ENCODE measurements around the gene WASF3. TPM values are rescaled to one million over a fixed set of nuclear protein-coding genes. Genes with fewer than 3 reads are reported as not detected.
A peak's percentile ranks its signal among the peaks of the same experiment; 100 is the strongest.
"Not testable (repeated sequence)": the region's sequence is repeated elsewhere in the genome, so short reads cannot be mapped to it uniquely, and the experiment has no call there.

WASF3 gene
- total RNA-seq, 1 donor from 2014 or later = 7.1 TPM

- not testable (repeated sequence) for DNase-seq
Observed at GRCh38 chr13:26635634-26636033, 78.2 kb downstream of the WASF3 start.

GRCh38 chr13:26636073-26636472, 78.6 kb downstream of the WASF3 start:
- DNase-seq = not testable (repeated sequence)

GRCh38 chr13:26646603-26647002, 89.1 kb downstream of the WASF3 start:
- DNase-seq = no peak

- DNase-seq = no peak
Observed at GRCh38 chr13:26651234-26651633, 93.8 kb downstream of the WASF3 start.

DNA sequence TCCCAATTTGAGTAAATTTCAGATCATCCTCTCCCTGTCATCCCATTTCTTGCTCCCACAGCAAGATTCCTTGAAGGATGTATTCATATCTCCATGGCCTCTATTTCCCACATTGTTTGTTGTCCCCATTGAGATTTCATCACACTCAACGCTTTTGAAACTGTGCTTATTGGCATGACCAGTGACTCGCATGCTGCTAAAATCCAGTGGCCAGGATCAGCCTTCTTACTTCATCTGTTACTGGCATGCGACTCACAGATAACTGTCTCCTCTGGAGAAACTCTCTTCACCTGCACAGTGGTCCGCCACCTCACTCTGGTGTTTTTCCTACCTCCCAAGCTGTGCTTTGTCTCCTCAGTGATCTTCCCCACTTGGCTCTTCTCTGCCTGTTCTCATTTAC, 95.8 kb downstream of the WASF3 start:
- DNase-seq = no peak

GRCh38 chr13:26653842-26654241, 96.4 kb downstream of the WASF3 start:
- no peak for DNase-seq

DNA sequence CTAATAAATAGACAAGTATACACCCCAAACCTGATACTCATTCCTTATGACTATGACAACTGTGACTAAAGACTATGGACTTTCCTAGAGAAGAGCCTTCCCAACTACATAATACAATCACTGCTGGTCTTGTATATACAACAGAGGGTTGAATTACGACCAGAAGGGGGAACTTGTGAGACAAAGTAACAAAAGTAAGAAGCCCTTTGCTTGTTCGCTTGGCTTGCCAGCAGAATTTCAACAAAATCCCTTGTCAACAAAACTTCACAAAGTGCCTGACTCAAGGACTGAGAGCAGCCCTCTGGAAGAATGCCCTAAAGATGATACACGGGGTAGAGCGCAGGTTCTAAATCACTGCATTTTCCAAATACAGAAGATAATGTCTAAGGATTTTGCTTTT, 99.4 kb downstream of the WASF3 start:
- DNase-seq = peak; percentile 49

DNA sequence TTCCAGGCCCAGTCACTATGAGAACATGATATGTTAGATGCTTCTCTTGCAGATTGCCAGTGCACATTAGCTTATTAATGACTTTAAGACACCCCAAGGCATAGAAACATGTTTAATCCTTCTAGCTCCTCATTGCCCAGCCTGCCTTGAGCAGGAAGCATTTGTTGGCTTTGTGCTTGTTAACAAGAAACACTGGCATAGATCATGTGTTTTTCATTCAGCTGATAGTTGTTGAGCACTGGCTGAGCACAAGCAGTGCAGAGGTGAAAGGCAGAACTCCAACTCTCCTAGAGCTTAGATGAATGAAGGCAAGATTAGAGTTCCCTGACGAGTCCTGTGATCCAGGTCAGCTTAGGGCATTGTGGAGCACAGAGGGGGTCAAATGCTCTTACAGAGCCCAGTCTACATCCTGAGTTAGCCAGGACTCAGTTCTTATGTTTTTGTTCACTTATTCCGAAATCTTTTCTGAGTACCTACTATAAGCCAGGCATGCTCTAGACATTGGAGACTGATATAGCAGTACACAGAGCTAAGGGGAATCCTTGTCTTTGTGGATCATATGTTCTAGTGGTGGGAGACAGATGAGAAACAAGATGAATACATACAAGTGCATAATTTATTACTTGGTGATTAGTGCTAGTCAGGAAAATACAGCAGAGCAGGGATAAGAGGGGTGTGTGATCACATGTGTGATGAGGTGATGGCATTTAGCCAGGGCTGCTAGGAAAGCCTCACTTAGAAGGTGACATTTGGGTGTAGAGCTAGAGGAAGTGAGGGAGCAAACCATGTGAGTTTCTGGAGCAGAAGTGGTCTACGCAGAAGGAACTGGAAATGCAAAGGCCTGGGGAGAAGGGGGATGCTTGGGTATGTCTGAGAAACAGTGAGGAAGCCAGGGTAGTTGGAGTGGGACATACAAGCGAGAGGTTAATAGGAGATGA, 101.2 kb downstream of the WASF3 start:
- DNase-seq = no peak

- no peak for DNase-seq
Observed at GRCh38 chr13:26660185-26660584, 102.7 kb downstream of the WASF3 start.

GRCh38 chr13:26660766-26661165, 103.3 kb downstream of the WASF3 start:
- DNase-seq = no peak

GRCh38 chr13:26663791-26664190, 106.3 kb downstream of the WASF3 start:
- no peak for DNase-seq

DNA sequence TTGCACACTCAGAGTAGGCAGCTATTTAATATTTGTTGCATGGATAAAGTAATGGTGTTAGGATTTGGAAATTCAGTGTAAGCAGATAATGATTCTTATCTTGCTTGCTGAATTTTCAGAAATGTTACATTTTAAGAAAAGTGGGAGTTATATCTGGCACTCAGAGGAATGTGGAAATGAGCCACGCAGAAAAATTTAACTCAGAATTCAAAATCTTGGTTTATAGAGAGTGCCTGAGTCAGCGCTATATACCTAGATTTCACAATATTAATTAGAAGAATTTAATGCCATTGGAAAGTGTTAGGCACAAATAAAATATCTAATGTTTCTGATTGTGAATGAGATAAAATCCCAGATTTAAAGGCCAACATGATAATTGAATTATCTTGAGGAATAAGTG, 106.8 kb downstream of the WASF3 start:
- no peak for DNase-seq

DNA sequence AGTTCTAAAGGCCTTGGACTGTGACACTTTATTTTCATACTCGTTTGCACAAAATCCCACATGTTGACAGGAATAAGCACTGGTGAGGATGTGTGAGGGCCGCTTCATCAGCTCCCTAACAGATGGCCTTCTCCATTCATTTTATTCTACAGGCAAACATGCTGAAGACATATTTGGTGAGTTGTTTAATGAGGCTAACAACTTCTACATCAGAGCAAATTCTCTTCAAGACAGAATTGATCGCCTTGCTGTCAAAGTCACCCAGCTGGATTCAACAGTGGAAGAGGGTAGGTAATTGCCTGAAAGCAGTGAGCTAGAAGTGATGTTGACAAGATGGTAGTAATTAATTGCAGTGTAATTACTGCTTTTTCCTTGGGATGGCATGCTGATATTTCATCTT, 107.4 kb downstream of the WASF3 start:
- DNase-seq = no peak

DNA sequence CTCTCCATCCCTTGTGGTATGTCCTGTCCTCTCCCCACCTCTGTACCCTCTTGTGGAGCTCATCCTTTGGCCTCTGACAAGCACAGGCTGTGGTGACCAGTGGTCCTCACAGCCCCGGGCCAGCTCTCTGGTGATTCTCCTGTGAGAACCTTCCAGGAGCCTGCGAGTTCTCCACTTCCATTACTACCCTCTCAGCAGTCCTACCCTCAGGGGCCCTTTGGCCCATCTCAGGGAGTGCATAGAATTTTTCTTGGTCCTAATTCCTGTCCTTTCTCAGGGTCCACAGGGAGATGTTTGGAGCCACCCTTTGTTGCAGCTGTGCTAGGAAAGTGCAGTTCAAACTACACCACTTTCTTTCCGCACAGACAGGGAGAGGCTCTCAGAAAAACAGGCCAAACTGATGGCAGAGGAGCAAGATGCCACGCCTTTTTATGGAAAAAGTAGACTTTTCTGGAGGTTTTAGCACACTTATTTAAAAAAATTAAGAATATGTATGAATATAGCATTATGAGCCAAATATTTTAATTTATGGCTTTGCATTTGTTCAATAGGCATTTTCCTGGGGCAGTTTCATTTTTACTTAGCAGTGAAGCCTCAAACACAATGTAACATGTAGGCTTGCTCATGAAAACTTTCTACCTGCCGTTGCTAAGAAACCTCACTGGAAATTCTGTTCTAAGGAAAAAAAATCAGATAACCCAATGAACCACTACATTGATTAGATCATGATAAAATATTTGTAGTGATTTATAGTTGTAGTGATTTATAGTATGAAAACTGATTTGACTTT, 111.1 kb downstream of the WASF3 start:
- no peak for DNase-seq

DNA sequence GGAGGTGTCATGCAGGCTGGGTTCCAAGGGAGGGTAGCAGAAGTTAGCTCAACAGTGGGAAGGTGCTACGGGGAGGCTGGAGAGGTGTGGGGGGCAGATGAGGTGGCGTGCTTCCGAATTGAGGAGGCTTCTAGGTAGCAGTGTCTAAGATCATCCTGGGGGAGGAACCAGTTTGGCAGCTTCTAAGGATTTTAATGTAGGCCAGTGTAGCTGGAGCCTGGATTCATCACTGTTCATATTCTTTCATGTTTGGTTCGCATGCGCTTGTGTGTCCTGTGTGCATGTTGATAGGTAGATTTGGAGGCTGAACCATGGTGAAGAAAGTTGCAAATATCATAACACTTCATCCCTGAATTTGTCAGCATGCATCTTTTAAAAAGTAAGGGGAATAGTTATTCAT, 116.4 kb downstream of the WASF3 start:
- no peak for DNase-seq

- DNase-seq = no peak
Observed at GRCh38 chr13:26677156-26677555, 119.7 kb downstream of the WASF3 start.

GRCh38 chr13:26678330-26678729, 120.8 kb downstream of the WASF3 start:
- no peak for DNase-seq

DNA sequence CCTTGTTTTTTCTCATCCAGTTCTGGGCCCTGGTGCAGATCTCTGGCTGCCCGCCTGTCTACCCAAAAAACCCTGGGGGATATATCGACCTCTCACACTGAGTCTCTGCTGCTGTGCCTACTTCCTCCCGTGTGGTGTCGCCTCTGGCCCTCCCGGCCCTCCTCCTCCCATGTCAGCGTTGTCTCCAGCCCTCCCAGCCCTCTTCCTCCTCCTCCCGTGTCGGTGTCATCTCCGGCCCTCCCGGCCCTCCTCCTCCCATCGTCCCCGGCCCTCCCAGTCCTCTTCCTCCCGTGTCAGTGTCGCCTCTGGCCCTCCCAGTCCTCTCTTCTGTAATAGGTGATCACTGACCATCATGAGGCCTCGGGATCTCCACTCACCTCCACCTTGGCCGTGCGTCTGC, 121.3 kb downstream of the WASF3 start:
- DNase-seq = no peak

DNA sequence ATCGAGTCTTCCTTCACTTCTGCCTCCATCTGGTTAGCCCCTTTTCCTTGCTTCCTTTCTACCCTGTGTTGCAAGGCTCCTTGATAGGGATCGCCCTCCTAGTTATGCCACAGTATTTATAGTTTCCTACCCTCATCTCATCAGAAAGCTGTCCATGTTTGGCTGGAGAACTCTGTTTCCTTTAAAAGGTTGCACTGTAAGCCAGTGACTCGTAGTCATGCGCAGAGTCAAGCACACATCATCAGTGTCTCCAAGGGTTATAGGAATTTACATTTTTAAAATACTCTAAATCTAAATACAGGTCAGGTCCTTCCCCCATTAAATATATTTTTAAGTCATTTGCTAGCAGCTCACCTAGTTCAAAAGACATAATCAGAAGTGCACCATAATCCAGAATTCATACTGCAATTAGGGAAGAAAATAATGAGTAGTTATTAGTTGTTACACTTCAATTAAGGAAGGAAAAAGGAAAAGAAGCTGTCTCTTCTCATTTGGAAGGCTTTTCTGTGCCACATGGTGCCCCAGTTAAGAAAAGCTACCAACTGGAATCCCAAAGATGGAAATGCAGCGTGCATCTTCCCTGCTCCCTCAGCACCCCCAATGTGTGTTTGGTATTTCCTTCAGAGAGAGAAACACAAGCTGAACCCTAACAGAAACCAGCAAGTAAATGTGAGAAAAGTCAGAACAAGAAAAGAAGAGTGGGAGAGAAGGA, 122.1 kb downstream of the WASF3 start:
- peak; percentile 7 for DNase-seq

- peak; percentile 66 for DNase-seq
Observed at GRCh38 chr13:26680123-26680450, 122.6 kb downstream of the WASF3 start.

GRCh38 chr13:26680572-26680971, 123.1 kb downstream of the WASF3 start:
- DNase-seq = no peak

GRCh38 chr13:26681036-26681435, 123.6 kb downstream of the WASF3 start:
- no peak for DNase-seq

DNA sequence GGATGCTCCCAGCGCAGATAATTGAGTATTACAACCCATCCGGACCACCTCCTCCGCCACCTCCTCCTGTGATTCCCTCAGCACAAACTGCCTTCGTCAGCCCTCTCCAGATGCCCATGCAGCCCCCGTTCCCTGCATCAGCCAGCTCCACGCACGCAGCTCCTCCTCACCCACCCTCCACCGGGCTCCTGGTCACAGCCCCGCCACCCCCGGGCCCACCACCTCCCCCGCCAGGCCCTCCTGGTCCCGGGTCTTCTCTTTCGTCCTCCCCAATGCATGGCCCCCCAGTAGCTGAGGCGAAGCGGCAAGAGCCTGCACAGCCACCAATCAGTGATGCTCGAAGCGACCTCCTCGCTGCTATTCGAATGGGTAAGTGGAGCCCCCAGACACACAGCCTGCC, 125.1 kb downstream of the WASF3 start:
- DNase-seq = no peak
